GM18873 (cell line): ENCODE data around the gene PLXDC1.

Experiments
- ATAC-seq: cut with Tn5 transposase; IDR thresholded peaks from one replicate; pipeline ENCODE4 v1.9.1; 2021; ENCODE audit warnings: mild to moderate bottlenecking, moderate library complexity, moderate number of reproducible peaks; ENCODE audit not compliant: unreplicated experiment, low FRiP score

The PLXDC1 gene

DNA sequence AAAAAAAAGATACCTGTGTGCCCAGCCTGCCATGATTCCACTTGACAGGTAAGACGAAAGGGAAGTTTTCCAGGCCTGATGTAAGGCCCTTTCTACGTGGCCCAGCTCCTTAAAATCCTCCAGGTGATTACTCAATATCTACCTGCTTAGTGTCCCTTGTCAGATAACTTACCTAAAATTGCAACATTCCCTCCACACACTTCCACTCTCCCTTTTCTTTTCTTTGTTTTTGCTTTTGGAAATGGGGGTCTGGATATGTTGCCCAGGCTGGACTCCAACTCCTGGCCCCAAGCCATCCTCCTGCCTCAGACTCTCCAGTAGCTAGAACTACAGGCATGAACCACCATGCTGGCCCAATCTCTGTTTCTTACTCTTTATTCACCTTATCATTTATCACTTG is 7.2 kb upstream of the PLXDC1 start:
- ATAC-seq = no peak

DNA sequence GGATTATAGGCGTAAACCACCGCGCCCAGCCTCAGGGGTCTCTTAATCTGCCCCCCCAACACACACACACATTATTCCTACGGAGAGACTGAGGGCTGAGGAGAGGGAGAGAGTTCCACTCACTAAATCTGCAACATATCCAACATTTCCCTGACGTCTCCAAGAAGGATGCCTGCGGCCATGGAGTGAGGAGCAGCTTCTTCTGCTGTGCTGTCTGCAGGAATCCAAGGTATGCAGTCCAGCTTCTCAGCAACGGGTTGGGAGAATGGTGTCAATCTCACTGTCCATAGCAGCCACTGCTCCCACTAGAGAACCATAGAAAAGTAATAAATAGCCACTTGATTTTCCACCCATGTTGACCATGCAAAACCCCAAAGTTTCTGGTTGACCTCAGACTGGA is 5.1 kb upstream of the PLXDC1 start:
- ATAC-seq = no peak

DNA sequence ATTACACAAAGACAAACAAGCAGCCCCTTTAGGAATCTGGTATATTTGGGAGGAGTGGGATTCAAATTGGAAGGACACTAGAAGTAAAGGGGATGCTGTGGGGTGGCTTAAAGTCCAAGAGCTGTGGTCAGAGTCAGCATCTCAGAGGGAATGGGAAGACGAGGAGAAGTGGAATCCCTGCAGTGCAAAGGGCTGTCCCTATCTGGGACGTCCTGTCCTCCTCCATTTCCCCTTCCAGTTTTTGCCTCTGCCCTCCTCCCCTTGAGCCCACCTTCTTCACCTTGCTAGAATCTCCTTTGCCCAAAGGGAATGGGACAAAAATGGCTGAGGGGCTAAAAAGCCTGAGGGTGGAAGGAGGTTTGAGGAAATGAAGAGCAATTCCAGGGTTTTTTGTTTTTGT is 4.2 kb upstream of the PLXDC1 start:
- ATAC-seq = no peak

DNA sequence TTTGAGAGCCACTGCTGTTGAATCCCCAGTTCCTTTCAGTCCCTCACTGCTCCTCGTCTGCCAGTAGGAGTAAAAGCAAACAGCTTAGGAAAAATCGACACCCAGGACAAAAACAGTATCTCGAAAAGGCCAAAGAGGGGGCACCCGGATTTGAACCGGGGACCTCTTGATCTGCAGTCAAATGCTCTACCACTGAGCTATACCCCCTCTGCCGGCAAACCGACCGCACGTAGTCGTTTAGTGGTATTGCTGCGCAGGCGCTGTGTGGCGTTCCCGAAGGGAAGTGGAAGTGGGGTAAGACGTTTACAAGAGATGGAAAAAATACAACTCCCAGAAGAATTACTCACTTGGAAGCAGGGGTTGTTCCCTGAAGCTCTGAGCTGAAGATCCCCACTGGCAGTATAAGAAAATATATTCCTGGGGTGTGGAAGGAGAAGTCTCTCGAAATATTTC is 2.2 kb upstream of the PLXDC1 start:
- peak; percentile 43 for ATAC-seq

DNA sequence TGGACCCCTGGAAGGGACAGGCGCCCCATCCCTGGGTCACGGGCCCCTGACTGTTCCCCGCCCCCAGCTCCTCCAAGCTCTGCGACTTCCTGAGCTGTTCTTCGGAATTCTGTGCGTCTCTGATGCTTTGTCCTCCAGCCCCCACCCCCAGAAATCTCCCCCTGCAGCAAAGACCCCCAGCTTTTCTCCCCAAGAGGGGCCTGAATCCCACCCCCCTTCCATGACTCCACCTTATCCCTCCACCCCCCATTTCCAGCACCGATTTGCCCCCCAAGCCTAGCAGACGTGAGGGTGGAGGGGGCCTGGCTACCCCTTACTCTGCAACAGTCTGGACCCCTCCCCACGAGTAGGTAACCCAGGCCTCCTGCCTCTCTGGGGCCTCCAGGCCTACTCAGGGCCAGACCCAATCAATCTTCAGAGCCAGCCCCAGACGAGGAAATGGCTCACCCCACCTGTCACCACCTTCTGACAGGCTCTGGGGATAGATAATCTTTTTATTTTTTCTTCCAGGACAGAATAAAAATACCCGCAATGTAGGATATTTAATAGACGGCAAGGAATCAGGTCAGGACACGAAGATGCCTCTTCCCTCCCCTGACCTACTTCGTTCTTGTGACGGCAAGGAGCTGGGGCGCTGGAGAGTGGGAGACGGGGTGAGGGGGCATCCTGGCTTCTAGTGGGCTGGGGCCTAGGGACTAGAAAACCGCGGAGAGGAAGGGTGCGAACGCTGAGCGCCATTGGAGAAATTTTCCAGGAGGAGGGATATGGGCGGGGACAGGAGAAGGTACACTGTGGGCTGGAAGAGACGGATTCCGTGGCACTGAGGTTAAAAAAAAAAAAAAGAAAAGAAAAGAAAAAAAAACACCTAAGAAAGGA is 744 bp upstream of the PLXDC1 start:
- no peak for ATAC-seq

DNA sequence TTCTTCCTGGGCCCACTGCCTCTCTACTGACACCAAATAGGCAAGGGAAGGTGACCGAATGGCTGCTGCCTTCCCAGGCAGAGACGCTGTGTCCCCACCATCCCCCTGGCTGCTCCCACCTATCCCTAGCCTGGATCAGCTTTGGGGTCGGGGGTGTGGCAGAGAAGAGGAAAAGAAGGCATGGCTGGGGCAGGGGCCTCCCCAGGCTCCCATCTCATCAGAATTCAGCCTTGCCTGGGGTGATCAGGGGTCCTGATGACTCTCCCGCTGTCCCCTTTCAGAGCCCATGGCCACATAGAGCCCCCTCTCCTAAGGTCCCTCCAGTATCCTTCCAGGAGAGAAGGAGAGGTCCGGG is 665 bp downstream of the PLXDC1 start:
- no peak for ATAC-seq

DNA sequence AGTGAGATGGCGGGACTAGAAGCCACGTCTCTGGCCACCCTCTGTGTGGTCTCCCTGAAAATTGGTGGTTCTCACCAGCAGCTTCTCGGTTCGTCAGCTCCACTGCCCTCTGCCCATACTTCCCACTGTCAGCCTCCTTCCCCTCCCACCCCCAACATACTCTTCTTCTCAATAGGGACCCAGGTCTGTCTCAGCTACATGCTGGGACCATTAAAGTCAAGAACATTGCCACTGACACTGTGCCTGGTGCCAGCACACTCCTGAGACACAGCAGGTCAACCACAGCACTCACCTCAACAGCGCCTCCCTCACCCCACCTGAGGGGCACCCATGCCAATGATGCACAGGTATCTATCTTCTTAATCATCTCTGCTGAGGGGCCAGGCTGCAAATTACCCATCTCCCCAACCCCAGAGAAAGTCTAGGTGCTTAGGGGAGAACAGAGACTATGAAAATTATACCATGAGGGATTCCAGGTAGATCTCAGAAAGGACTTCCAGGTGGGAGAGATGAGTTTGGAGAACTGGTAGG is 1.3 kb downstream of the PLXDC1 start:
- ATAC-seq = no peak

DNA sequence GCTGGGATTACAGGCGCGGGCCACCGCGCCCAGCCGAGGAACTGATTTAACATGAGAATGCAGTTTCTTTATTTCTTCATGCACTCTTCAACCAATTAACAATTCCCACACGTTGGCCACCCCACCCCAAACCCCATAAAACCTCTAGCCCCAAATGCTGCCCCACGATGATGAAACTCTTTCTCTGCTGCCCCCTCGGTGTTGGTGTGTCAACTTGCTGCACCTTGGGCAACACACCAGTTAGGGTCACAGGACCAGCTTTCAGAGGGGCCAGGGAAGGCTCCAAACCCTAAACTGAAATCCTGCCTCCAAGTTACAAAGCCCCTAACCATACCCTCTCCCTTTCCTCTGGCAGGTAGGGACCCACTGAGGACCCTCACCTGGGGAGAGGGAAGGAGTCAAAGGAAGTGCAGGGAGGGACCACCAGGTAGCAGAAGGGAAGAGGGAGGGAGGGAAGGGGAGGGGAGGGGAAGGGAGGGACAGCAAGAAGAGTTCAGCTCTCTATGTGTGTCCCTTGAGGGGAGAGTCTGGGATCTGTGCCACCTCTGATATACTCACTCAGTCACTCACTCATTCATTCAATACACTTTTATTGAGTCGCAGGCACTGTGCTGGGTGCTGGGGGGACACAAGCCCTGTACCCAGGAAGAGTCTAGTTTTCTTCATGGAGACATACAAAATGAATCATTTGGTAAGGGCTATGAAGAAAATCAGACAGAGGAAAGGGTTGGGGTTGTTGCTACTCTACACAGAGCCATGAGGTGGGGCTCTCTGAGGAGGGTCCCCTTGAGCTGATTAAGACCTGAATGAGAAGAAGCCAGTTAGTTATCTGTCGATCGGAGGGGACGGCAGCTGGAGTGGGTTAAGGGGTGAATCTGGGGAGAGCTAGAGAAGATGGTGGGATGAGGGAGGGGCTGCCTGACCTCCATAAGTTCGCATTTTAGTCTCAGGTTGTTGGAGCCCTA is 3.9 kb downstream of the PLXDC1 start:
- no peak for ATAC-seq

DNA sequence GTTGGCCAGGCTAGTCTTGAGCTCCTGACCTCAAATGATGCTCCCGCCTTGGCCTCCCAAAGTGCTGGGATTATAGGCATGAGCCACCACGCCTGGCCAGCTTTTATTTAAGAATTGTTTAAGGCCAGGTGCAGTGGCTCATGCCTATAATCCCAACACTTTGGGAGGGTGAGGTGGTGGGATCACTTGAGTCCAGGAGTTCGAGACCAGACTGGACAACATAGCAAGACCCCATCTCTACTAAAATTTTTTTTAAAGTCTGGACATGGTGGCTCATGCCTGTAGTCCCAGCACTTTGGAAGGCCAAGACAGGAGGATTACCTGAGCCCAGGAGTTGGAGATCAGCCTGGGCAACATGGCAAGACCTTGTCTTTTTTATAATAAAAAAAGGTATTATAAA is 5.2 kb downstream of the PLXDC1 start:
- no peak for ATAC-seq

- ATAC-seq = no peak
Measured at GRCh38 chr17:39145143-39145542, 6.3 kb downstream of the PLXDC1 start.

DNA sequence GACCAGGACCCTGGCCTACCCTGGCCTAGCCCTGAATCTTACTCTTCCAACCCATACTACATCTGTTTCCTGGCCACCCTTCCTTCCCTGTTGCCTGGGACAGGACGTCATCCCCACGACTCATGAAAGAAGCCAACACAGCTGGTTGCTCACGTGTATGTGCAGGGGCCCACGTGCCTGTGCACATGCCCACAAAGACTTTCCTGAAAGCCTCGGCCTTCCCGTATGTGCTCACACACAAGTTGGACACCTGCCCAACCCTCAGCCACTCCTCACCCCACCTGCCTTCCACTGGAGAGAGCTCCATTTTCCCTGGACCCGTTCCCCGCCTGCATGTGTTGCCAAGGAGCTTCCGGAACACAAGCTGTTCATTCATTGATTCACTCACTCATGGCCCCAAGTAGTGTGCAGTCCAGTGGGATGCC is 7.0 kb downstream of the PLXDC1 start:
- no peak for ATAC-seq

GRCh38 chr17:39143552-39144093 is 7.8 kb downstream of the PLXDC1 start:
- ATAC-seq = no peak

DNA sequence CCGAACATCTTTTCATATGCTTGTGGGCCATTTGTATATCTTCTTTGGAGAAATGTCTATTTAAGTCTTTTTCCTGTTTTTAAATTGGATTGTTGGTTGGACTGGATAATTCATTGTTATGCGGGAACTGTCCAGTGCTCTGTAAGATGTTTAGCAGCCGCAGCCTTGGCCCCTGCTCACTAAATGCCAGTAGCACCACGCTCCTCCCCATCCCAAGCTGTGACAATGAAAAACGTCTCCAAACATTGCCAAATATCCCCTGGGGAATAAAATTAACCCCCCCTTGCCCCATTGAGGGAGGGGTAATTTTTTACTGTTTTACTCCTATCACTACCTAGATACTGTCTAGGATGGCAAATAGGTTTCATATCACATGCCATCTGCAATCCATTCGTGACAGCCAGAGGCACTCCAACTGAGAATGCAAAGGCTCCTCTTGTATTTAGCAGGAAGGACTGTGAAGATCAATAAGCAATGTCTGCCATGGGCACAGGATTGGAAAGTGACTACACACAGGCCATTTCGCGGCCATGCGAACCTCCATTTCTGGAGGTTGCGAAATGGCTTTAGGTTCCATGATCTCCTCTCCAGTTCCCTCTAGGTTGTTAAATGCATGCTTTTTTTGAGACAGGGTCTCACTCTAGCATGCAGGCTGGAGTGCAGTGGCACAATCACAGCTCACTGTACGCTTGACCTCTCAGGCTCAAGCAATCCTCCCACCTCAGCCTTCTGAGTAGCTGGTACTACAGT is 9.3 kb downstream of the PLXDC1 start:
- no peak for ATAC-seq

GRCh38 chr17:39141294-39141693 is 10.1 kb downstream of the PLXDC1 start:
- no peak for ATAC-seq

GRCh38 chr17:39139561-39139960 is 11.9 kb downstream of the PLXDC1 start:
- ATAC-seq = no peak

DNA sequence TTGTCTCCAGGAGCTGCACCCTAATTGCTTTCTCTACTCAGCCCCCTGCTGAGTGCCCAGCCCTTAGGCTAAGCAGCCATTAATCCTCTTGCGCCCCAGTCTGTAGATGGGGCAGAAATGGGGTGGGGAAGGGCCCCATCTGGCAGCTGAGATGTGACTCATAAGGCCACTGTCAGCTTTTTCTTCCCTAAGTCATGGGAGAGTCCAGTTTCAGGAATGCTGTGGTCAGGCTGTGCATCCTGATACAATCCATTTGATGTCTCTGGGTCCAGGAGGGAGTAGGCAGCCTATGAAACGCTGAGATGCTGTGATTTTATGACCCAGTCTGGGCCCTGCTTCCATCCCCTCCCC is 12.3 kb downstream of the PLXDC1 start:
- ATAC-seq = no peak

- ATAC-seq = no peak
Measured at GRCh38 chr17:39138431-39139160, 12.8 kb downstream of the PLXDC1 start.

GRCh38 chr17:39134878-39135277 is 16.6 kb downstream of the PLXDC1 start:
- ATAC-seq = no peak

GRCh38 chr17:39132192-39132610 is 19.2 kb downstream of the PLXDC1 start:
- no peak for ATAC-seq

DNA sequence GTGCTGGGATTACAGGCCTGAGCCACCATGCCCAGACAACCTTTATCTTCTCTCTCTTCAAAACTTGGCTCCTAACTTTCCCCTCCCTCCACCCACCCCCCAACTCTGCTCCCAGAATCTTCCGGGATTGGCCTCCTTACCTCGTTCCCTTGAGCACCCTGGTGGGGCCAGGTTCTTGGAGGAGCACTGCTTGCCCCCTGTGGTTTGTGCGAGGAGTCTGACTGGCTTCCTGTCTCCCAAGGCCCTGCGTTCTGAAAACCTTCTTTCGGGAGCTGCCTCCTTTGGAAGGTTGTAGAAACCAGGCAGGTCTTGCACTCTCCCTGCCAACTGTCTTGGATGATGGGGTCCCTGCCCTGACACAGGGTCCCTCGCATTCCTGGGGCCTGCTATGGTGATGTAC is 19.8 kb downstream of the PLXDC1 start:
- no peak for ATAC-seq
